Endodermal cell (in vitro differentiated cells): ENCODE measurements around the gene ASTN2. TPM values are rescaled to one million over a fixed set of nuclear protein-coding genes. Genes with fewer than 3 reads are reported as not detected.

Experiments used
- DNase-seq: peaks from one replicate; pipeline ENCODE4 v3.0.0-alpha.2; 2017
- H3K27ac ChIP-seq: 2 replicates; pipeline ENCODE4 v1.5.1; 2013; ENCODE audit warnings: mild to moderate bottlenecking, low read depth, low read length, moderate library complexity
- H3K27me3 ChIP-seq: 2 replicates; pipeline ENCODE4 v1.6.1; 2013; ENCODE audit warnings: mild to moderate bottlenecking, low read length, moderate library complexity; ENCODE audit not compliant: insufficient read depth, control insufficient read depth, poor library complexity, severe bottlenecking
- H3K36me3 ChIP-seq: 2 replicates; pipeline ENCODE4 v1.7.0; 2013; ENCODE audit warnings: mild to moderate bottlenecking, low read length, moderate library complexity; ENCODE audit not compliant: control insufficient read depth, insufficient read depth
- H3K4me1 ChIP-seq: one replicate; pipeline ENCODE4 v1.7.0; 2013; ENCODE audit warnings: low read length; ENCODE audit not compliant: control insufficient read depth, insufficient read depth
- H3K4me3 ChIP-seq: 2 replicates; pipeline ENCODE4 v1.5.1; 2013; ENCODE audit warnings: mild to moderate bottlenecking, low read length, moderate library complexity
- H3K9ac ChIP-seq: 2 replicates; pipeline ENCODE4 v1.6.1; 2013; ENCODE audit warnings: mild to moderate bottlenecking, low read length, moderate library complexity; ENCODE audit not compliant: poor library complexity, severe bottlenecking; ENCODE audit errors: extremely low read depth
- H3K9me3 ChIP-seq: 2 replicates; pipeline ENCODE4 v1.6.1; 2013; ENCODE audit warnings: mild to moderate bottlenecking, low read length, moderate library complexity; ENCODE audit not compliant: control insufficient read depth
- H3K27ac Mint-ChIP-seq: 2 replicates; pipeline ENCODE4 v1.8.0; 2020; ENCODE audit warnings: mixed read lengths
- H3K27me3 Mint-ChIP-seq: 2 replicates; pipeline ENCODE4 v1.8.0; 2021; ENCODE audit warnings: mild to moderate bottlenecking, mixed read lengths; ENCODE audit not compliant: insufficient read depth
- H3K36me3 Mint-ChIP-seq: 2 replicates; pipeline ENCODE4 v1.8.0; 2020; ENCODE audit warnings: low read depth, mixed read lengths
- H3K4me1 Mint-ChIP-seq: 2 replicates; pipeline ENCODE4 v1.8.0; 2020; ENCODE audit warnings: mixed read lengths
- H3K4me3 Mint-ChIP-seq: 2 replicates; pipeline ENCODE4 v1.8.0; 2020; ENCODE audit warnings: mild to moderate bottlenecking, moderate library complexity, mixed read lengths
- H3K9me3 Mint-ChIP-seq: 2 replicates; pipeline ENCODE4 v1.8.0; 2020; ENCODE audit warnings: mild to moderate bottlenecking, mixed read lengths
- WGBS, 2 experiments: methylation state at CpG; one replicate each; pipeline versions ENCODE4 v1.1.5 to v1.1.7; 2013; ENCODE audit warnings: missing lambda C conversion rate in 2 of 2, mixed read lengths in 1 of 2; ENCODE audit not compliant: insufficient coverage in 1 of 2, insufficient read length in 1 of 2; 5-methylcytosine and 5-hydroxymethylcytosine counted together
- total RNA-seq, 2 donors: library from RNA; stranded (reverse); fragmentation: NEBNext Ultra II Directional in 1 of 2; extraction: Animal tissue kit (Norgen Biotek cat#: 25700) in 1 of 2; gene quantifications; 2 replicates in 1 of 2; 3 replicates in 1 of 2; pipeline ENCODE4 v1.2.1, GENCODE V29; 2021
- TF ChIP-seq, protein P1 (sequence below): fragments of 200-600 bp; sonication (generic); conservative IDR thresholded peaks from 2 replicates; pipeline ENCODE4 v1.5.0; 2021; ENCODE audit warnings: antibody characterized with exemption, mild to moderate bottlenecking

Gene ASTN2
- total RNA-seq, 2 donors from 2014 or later, result 8.9 to 10.4 TPM

DNA sequence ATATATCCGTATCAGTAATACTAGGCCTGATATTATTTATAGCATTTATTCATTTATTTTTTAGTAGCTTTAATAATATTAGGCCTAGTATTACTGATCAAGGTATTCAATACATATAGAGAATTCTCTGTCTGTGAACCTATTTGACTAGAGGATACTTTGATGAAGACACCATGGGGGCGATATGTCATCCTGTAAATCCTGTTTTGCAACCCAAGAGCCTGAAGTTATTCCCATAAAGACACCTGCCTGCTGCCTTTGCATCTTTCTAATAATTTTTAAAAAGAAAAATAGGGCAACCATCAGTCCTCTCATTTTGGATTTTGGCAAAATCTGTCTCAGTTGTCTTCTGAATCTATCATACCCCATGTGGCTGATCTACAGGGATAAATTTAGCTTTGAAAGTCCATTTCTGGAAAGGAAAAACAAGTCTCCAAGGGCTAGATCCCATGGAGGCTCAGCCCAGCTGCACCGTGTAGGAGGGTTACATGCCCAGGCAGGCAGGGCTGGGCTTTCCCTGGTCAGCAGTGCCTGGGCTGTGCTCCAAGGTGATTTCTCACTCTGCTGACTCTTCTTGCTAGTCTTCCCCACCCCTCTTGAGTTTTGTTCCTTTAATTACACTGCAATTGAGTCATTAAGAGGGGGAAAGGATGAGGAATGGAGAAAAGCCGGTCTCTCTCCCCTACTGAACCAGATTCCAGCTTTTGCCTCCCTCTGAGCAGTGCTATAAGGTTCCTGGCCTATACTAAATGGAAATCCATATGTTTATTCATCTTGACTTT, 558.8 kb downstream of the ASTN2 start:
- Histone ChIP-seq H3K9ac (no peak overlapping the region), H3K27ac (no peak overlapping the region), H3K4me3 (no peak overlapping the region), H3K27me3 (no peaks in the 10 kb centered on the region), H3K9me3 (no peaks in the 10 kb centered on the region), H3K36me3 (no peaks in the 10 kb centered on the region), H3K4me1 (peaks cover 3% of the 10 kb centered on the region)
- WGBS, 2 experiments, result 90 to 91% methylated on average over 2 to 3 of the region's 4 CpGs
- TF ChIP-seq, protein P1, sequence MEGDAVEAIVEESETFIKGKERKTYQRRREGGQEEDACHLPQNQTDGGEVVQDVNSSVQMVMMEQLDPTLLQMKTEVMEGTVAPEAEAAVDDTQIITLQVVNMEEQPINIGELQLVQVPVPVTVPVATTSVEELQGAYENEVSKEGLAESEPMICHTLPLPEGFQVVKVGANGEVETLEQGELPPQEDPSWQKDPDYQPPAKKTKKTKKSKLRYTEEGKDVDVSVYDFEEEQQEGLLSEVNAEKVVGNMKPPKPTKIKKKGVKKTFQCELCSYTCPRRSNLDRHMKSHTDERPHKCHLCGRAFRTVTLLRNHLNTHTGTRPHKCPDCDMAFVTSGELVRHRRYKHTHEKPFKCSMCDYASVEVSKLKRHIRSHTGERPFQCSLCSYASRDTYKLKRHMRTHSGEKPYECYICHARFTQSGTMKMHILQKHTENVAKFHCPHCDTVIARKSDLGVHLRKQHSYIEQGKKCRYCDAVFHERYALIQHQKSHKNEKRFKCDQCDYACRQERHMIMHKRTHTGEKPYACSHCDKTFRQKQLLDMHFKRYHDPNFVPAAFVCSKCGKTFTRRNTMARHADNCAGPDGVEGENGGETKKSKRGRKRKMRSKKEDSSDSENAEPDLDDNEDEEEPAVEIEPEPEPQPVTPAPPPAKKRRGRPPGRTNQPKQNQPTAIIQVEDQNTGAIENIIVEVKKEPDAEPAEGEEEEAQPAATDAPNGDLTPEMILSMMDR, result no peak
- Mint-ChIP-seq H3K36me3 (no peaks in the 10 kb centered on the region), H3K4me1 (peaks cover 6% of the 10 kb centered on the region), H3K27ac (no peak overlapping the region), H3K9me3 (no peaks in the 10 kb centered on the region), H3K27me3 (peaks cover 2% of the 10 kb centered on the region), H3K4me3 (no peak overlapping the region)
- no peak for DNase-seq

- Histone ChIP-seq H3K27ac (no peak overlapping the region), H3K4me1 (peaks cover 11% of the 10 kb centered on the region), H3K27me3 (no peaks in the 10 kb centered on the region), H3K4me3 (no peak overlapping the region), H3K9ac (no peak overlapping the region), H3K9me3 (no peaks in the 10 kb centered on the region), H3K36me3 (no peaks in the 10 kb centered on the region)
- H3K36me3 Mint-ChIP-seq, result no peaks in the 10 kb centered on the region
- H3K4me3 Mint-ChIP-seq, result no peak overlapping the region
- 61 to 100% methylated on average over 2 to 3 of the region's 3 CpGs for WGBS, 2 experiments
- TF ChIP-seq, protein P1, result no peak
- no peak overlapping the region for H3K27ac Mint-ChIP-seq
- no peaks in the 10 kb centered on the region for H3K9me3 Mint-ChIP-seq
- DNase-seq, result no peak
- peaks cover 2% of the 10 kb centered on the region for H3K27me3 Mint-ChIP-seq
- H3K4me1 Mint-ChIP-seq, result peaks cover 22% of the 10 kb centered on the region
These were observed 565.1 kb downstream of the ASTN2 start for GRCh38 chr9:116849721-116850120.

- no peak overlapping the region for H3K9ac ChIP-seq
- H3K27ac ChIP-seq, result no peak overlapping the region
- H3K9me3 ChIP-seq, result no peaks in the 10 kb centered on the region
- no peak overlapping the region for H3K4me3 Mint-ChIP-seq
- no peaks in the 10 kb centered on the region for H3K27me3 Mint-ChIP-seq
- peaks cover 6% of the 10 kb centered on the region for H3K4me1 ChIP-seq
- H3K27ac Mint-ChIP-seq, result no peak overlapping the region
- H3K4me1 Mint-ChIP-seq, result peaks cover 18% of the 10 kb centered on the region
- H3K36me3 ChIP-seq, result no peaks in the 10 kb centered on the region
- no peak for DNase-seq
- no peaks in the 10 kb centered on the region for H3K27me3 ChIP-seq
- H3K36me3 Mint-ChIP-seq, result no peaks in the 10 kb centered on the region
- H3K9me3 Mint-ChIP-seq, result peaks cover 14% of the 10 kb centered on the region
- no peak overlapping the region for H3K4me3 ChIP-seq
- TF ChIP-seq, protein P1, result no peak
These were observed 570.2 kb downstream of the ASTN2 start for GRCh38 chr9:116844621-116845020.
